Midbrain (tissue), 1 donor: Measurements from ENCODE around the gene FARP1.
A peak's percentile ranks its signal among the peaks of the same experiment; 100 is the strongest.
"Not testable (repeated sequence)": the region's sequence is repeated elsewhere in the genome, so short reads cannot be mapped to it uniquely, and the experiment has no call there.

ENCODE experiments used
- DNase-seq: peaks from one replicate; lab custom pipeline; 2025; lab: John Stamatoyannopoulos, UW

FARP1 gene

GRCh38 chr13:98225036-98225940 lies 82.4 kb downstream of the FARP1 start:
- DNase-seq, result peak; percentile 76

GRCh38 chr13:98226496-98226895 lies 83.6 kb downstream of the FARP1 start:
- DNase-seq, result no peak

DNA sequence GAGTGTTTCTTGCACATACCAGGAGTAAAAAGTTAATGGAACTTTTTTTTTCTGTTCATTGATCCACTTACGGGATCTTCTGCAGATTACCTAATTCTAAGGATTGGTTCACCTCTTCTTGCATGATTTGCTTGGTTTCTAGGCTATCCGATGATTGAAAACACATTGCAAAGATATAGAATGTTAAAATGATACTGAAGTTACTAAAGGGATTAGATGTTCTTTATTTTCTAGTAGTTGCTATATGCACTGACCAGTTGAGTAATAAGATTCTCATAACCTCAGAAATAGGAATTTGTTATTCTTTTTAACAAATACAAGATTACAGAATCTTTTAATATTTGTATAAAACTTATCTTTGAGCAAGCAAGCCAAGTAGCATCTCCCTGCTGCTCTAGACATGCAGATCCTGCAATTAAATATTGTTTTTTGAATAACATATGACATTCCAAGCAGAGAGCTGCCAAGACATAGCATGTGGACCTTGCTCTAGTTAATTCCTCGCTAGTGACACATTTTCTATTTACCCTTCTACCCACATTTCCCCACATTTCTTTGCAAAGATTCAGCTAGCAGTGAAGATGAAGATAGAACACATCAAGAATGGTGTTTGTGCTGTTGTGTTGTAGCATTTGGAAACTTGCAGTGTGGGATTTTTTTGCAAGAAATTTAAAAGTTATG lies 85.9 kb downstream of the FARP1 start:
- no peak for DNase-seq

- DNase-seq, result not testable (repeated sequence)
These were observed 87.9 kb downstream of the FARP1 start for GRCh38 chr13:98230762-98231161.

GRCh38 chr13:98232456-98232855 lies 89.6 kb downstream of the FARP1 start:
- DNase-seq, result no peak

GRCh38 chr13:98233127-98233526 lies 90.2 kb downstream of the FARP1 start:
- no peak for DNase-seq

DNA sequence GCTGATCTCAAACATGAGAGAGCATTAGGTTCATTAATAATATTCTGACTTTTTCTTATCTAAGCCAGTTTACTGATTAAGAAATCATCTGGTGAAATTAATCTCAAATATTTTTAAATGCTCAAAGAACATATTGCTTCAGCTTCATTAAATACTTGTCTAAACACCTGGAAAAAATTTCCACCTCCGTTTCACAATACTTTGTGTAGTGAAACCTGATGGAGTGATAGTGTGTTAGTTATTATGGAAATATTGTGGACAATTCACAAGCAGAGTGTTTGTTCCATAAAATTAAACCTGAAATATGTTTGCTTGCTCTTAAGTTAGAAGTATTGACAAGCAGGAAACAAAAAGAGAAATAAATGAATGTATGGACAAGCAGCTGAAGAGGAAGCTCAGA lies 91.5 kb downstream of the FARP1 start:
- no peak for DNase-seq

- no peak for DNase-seq
These were observed 93.3 kb downstream of the FARP1 start for GRCh38 chr13:98236197-98236596.

DNA sequence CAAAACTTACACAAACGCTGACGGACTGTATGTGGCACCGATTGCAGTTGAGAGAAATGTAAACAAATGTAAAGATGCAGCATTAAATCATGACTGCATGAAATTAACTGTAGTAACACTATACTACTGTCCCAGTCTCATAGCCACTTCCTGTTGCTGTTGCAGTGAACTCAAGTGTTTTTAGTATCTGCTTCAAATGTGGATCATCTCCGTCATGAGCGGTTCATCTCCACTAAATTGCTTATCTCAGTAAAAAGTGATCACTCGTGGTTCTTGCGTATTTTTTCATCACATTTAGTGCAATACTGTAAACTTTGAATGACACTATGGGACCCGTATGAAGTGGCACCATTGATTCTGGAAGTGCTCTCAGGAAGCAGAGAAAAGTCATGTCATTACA lies 94.4 kb downstream of the FARP1 start:
- DNase-seq, result no peak

DNA sequence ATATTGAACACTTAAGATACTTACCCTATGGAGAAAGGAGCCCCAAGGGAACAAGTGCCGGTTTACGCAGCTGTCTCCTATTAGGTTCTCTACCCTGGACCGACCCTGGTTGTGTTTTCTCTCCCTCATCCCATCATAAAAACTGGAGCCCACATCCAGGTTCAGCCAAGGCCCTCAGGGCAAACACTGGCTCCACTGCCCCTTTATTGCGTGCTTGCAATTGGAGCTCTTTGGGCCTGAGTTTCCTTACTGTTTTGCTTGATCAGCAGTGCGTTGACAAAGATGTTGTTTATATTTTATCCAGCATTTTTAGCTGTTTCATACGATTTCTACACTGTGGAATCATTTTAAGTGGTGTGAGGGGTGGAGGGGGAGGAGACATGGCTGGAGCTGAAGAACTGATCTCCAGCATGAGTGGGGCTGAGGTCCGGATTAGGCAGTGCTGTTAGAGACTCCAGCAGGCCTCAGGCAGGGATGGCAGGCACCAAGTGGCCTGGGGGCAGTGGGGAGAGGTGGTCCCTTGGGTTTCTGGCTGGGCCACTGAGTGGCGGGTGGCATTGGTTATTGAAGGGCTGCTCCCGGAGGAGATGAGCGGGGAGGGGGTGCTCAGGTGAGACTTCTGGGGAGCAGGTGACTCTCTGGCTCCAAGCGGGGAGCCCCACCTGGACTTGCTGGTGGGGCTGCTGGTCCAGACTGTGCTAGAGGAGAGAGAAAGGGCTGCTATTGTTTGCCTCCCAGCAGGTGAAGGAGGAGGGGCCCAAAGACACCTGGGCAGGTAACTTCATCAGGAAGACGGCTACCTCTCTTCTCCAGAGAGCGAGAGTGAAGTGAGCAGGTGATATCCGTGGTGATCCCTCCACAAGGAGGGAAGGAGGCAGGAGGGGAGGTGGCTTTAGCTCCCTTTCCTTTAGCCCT lies 96.5 kb downstream of the FARP1 start:
- DNase-seq, result no peak

GRCh38 chr13:98240135-98240534 lies 97.2 kb downstream of the FARP1 start:
- DNase-seq, result no peak

- no peak for DNase-seq
These were observed 98.1 kb downstream of the FARP1 start for GRCh38 chr13:98240974-98241373.

DNA sequence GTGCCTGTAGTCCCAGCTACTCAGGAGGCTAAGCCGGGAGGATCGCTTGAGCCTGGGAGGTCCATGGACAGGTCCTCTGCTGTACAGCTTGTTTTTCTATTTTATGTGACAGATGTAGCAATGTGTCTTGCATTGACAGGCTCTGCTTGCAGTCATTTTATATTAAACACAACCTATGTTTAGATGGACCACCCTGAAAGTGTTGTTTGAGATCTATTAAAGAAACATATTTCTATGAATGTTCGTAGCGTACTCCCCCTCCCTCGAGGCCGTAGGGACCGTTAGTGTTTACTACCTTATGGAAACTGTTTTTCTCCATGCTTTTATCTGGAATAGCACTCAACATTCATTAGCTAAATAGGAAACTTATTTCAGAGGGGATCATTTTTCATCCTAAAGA lies 99.1 kb downstream of the FARP1 start:
- DNase-seq, result no peak

DNA sequence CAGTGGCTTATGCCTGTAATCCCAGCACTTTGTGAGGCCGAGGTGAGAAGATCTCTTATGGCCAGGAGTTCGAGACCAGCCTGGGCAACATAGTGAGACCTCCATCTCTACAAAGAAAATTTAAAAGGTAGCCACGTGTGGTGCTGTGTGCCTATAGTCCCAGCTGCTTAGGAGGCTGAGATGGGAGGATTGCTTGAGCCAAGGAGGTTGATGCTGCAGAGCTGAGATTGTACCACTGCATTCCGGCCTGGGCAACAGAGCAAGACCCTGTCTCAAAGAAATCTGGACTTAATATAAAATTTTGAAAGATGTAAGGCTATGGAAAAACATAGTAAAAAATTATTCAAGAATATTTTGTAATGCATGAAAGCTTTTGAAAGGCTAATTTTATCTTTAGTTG lies 99.5 kb downstream of the FARP1 start:
- no peak for DNase-seq

GRCh38 chr13:98243929-98244272 lies 101.0 kb downstream of the FARP1 start:
- no peak for DNase-seq

DNA sequence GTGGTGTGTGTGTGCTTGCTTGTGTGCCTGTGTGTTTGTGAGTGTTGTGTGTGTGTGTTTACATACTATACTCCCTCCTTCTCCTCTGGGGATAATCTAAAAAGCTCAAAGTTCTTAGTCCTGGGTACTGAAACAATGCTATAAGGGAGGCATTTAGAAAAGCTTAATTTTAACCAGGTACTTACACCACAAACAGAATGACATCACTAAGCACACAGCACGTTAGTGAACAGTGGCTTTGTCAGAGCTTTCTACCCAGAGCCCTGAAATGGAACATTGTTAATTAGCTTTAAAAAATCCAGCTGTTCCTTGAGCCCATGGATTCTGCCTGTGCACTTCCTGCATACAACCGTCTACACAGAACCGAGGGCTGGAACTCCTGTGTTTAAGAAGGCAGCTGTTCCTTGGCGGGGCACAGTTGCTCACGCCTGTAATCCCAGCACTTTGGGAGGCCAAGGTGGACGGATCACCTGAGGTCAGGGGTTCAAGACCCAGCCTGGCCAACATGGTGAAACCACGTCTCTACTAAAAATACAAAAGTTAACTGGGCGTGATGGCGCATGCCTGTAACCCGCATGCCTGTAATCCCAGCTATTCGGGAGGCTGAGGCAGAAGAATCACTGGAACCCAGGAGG lies 103.8 kb downstream of the FARP1 start:
- no peak for DNase-seq

DNA sequence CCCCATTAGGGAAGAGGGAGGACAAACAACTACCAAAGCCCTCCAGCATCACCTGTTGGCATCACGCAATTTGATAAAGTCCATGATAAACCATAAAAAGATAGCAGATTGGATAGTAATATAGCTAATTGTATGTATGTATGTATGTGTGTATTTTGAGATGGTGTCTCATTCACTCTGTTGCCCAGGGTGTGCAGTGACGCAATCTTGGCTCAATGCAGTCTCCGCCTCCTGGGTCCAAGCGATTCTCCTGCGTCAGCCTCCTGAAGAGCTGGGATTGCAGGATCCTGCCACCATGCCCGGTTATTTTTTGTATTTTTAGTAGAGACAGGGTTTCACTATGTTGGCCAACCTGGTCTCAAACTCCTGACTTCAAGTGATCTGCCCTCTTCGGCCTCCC lies 108.8 kb downstream of the FARP1 start:
- no peak for DNase-seq

GRCh38 chr13:98252931-98253470 lies 110.1 kb downstream of the FARP1 start:
- DNase-seq, result no peak

DNA sequence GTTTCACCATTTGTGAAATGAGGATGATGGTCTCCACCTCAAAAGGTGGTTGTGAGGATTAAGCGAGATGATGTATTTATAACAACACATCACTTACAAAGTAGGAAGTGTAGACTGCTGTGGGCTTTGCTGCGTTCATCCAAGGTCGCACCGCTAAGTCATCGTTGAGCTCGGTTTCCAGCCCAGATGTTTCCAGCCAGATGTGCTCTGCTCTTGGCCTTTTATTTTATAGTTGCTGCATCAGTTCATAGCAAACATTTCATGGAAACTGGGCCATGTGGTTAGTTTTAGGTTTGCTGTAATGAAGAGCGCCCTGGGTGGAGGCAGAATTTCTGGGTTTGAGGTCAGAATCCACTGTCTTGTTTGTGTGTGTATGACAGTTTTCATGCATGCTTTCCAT lies 110.6 kb downstream of the FARP1 start:
- DNase-seq, result no peak

- no peak for DNase-seq
These were observed 111.6 kb downstream of the FARP1 start for GRCh38 chr13:98254513-98254912.

GRCh38 chr13:98258226-98258625 lies 115.3 kb downstream of the FARP1 start:
- DNase-seq, result no peak
